GM21360 (cell line): Measurements from ENCODE around the gene DLX1.

Source experiments
- ATAC-seq: cut with Tn5 transposase; IDR thresholded peaks from one replicate; pipeline ENCODE4 v1.9.1; 2021; ENCODE audit warnings: mild to moderate bottlenecking, moderate library complexity; ENCODE audit not compliant: unreplicated experiment

The DLX1 gene

GRCh38 chr2:172086241-172087206, 1.2 kb downstream of the DLX1 start:
- ATAC-seq: no peak

GRCh38 chr2:172087207-172087779, 2.0 kb downstream of the DLX1 start:
- no peak for ATAC-seq

DNA sequence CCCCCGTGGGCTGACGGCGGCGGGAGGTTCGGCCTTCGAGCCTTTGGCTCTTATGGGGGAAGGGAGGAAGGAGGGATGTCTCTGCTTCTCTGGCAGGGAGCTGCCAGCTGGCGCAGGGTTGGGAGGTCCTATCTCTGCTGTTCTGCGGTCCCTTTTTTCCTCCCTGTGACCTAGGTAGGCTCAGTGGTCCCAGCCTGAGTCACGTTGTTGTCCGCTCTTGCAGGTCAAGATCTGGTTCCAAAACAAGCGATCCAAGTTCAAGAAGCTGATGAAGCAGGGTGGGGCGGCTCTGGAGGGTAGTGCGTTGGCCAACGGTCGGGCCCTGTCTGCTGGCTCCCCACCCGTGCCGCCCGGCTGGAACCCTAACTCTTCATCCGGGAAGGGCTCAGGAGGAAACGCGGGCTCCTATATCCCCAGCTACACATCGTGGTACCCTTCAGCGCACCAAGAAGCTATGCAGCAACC, 2.5 kb downstream of the DLX1 start:
- no peak for ATAC-seq

DNA sequence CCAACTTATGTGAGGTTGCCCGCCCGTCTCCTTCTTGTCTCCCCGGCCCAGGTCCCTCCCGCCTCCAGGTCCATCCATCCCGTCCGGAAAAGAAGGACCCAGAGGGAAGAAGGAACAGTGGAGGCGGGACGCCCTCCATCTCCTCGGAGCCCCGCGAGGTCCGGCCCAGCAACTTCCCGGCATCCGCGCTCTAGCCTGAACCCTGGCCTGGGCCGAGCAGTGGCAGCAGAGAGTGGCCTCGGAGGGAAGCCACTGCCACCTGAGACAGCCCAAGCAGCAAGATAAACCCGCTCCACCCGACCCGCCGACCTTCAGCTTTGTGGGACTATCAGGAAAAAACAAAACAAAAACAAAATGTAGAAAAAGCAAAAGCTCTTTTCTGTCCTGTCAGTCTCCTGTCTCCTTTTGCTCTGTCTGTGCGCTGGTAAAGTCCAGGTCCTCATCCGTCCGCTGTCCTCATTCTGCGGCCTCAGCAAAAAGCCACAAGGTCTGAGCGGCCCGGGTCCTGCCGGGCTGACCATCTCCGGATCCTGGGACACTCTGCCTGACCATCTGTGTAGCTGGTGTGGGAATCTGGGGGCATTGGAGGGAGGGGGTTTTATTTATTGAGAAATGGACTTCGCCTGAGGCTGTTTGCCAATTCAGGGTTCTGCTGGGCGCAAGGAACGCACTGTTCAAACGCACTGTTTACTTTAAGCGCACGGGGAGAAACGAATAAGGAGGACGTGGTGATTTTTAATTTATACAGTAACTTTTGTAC, 3.1 kb downstream of the DLX1 start:
- ATAC-seq: no peak

DNA sequence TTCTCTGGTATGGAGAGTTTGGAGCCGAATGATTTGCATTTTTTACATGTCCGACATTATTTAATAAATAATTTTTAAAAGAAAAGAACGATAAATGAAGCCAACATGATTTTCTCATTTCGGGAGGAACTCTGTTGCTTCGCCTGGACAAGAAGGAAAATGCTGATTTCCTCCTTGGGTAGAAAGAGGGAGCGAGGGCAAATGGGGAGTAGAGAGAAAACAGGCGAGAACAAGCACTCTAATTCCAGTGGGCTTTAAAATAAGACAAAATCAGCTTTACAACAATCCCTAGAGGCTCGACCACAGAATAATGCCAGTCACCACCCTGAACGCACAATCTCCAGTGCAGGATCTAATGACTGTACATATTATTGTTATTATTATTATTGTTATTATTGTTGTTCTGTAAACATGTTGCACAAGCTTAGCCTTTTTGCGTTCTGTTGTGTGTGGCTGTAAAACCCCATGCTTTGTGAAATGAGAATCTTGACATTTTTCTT, 3.7 kb downstream of the DLX1 start:
- no peak for ATAC-seq

DNA sequence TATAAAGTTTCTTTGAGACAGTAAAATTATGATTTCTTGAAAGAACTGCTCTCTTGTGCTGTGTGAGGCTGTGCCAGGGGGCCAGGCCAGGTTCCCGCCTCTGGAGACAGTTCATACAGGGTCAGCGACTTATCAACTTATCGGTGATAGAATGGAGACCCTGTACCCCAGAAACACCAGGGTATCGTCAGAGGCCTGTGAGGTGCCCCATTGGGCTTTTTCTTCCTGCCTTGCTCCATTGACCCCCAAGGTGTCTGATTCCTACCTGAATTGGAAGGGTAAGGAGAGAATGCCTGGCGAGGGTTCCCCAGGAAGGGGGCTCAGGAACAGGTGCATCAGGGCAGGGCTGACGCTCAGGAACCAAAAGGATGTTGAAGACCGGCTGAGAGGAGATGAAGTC, 4.3 kb downstream of the DLX1 start:
- no peak for ATAC-seq

- no peak for ATAC-seq
Measured at GRCh38 chr2:172090044-172090961, 5.0 kb downstream of the DLX1 start.

- no peak for ATAC-seq
Measured at GRCh38 chr2:172091000-172091641, 5.8 kb downstream of the DLX1 start.

DNA sequence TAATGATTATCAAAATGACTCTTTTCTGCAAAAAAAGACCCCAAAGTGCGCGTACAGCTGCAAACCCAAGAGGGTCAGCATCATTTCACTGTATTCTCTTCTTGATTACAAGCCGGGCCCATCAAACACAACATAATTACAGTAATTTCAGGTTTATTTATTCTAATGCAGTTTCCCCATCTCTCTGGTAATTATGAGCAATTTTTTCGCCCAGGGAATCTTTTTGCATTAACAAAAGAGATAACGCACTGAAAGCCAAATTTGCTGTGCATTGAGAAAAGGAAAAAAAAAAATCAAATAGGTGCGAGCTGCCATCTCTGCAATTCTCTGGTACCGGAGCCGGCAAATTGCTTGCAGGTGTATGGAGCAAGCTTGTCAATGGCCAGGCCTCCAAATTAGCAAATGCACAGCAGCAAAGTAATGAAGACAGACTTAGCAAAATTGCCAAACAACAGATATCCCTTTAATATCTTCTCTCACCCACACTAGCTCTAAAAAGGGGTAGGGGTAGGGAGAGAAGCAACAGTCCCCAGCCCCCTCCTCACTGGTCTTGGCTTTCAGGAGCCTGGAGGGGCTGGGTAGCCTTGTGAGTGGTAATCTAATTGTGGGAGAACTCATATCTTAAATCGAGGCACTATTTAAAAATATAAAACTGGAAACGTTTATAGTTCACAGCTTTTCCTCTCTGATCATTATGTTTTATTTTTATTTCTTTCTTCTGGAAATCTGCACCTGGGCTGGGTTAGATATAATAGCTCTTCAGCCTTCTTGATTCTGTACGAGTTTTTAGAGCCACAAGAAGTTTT, 6.7 kb downstream of the DLX1 start:
- no peak for ATAC-seq

- ATAC-seq: no peak
Measured at GRCh38 chr2:172092716-172093415, 7.6 kb downstream of the DLX1 start.

- ATAC-seq: no peak
Measured at GRCh38 chr2:172093416-172094293, 8.3 kb downstream of the DLX1 start.

DNA sequence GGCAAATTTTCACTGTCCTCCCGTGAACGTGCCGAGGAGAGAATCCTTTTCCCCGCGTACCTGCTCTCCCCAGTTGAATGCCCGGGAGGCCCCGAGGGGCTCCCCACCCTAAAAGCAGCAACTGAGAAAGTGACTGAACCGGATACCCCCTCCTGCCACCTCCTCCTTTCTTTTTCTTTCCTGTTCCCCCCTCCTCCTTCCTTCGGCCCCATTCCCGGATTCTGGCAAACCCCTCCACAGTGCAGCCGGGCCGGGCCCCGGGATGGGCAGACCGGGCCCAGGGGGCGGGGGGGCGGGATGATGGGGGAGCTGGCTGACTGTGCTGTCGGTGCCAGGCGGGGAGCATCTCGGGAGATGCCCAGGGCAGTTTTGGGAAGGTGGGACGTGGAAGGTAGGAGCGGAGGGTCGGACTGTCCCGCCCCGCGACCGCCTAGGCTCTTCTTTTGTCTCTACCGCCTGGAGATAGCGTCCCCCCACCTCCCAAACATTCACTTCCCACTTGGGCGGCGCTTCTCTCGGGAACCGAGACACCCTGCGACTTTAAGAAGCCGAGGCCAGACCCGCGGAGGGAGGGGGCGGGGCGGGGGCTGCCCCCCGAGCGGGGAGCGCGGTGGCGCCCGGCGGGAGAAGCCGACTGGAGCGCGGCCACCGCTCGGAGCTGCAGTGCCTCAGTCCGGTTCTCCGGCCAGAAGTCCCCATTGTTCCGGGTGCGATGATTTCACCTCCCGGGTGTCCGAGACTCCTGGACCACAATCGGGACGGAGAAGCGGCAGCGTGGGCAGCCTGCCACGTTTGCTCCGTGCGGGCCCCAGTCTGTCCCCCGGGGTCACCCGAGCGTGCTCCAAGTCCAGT, 9.2 kb downstream of the DLX1 start:
- no peak for ATAC-seq

GRCh38 chr2:172095146-172095904, 10.0 kb downstream of the DLX1 start:
- no peak for ATAC-seq

DNA sequence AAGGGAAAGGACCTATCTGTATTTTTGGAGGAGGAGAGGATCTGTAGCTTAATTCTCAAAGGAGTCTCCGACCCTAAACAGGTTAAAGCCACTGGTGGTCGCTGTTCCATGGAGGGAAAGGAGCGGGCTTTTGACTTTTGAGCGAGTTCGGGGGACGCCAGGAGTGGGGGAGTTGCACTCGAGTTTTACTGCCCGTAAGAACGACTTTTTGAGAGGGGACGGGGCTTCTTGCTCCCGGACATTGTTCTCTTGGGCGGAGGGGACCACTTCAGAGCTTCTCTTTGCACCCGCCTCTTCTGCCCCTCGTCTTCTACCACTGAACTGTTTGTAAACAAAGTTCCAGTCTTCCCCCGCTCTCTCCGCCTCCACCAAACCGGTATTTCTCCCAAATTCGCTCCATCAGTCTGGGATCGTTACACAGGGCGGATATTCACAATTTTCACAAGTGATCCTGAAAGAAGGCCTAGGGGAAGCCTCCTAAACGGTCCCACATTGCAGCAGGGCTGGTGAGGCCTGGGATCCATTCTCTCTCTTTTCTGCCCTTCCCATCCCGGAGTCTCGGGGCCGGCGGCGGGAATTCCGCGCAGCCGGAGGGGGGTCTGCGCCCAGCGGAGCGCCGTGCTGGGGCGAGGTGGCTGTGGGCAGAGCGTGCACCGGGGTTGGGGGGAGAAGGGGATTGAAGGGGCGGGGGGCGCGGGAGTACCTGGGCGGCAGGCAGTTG, 10.8 kb downstream of the DLX1 start:
- ATAC-seq: no peak
